Tibial artery (tissue), 4 donors: ENCODE data around the gene KRT3.

Experiments
- DNase-seq, 2 donors: peaks; one replicate each; pipeline ENCODE4 v3.0.0-alpha.2; 2019
- H3K27ac ChIP-seq, 2 donors: fragments of 200-600 bp; sonication (generic) in 1 of 2; 1 replicate in 1 of 2; 2 replicates in 1 of 2; pipeline ENCODE4 v1.5.1; 2018 to 2019; ENCODE audit warnings: mild to moderate bottlenecking in 1 of 2
- H3K27me3 ChIP-seq, 2 donors: fragments of 200-600 bp; sonication (generic) in 1 of 2; one replicate each; pipeline versions ENCODE4 v1.5.1 to v1.6.0; 2016 to 2019
- H3K36me3 ChIP-seq, 3 donors: fragments of 200-600 bp; sonication (generic) in 2 of 3; one replicate each; pipeline ENCODE4 v1.5.1; 2016 to 2019; ENCODE audit warnings: mild to moderate bottlenecking in 2 of 3
- H3K4me1 ChIP-seq, 4 donors: fragments of 200-600 bp; sonication (generic) in 2 of 4; 1 replicate in 3 of 4; 2 replicates in 1 of 4; pipeline ENCODE4 v1.5.1; 2016 to 2019
- H3K4me3 ChIP-seq, 2 donors: fragments of 200-600 bp; sonication (generic) in 1 of 2; 1 replicate in 1 of 2; 2 replicates in 1 of 2; pipeline ENCODE4 v1.5.1; 2018 to 2019; ENCODE audit warnings: mild to moderate bottlenecking in 2 of 2
- H3K9me3 ChIP-seq, 3 donors: fragments of 200-600 bp; sonication (generic) in 1 of 3; one replicate each; pipeline ENCODE4 v1.5.1; 2016 to 2019
- CTCF ChIP-seq, 2 experiments: fragments of 200-600 bp in 1 of 2; fragments of 450-650 bp in 1 of 2; IDR thresholded peaks; one replicate each; pipeline ENCODE4 v1.5.1; 2017 to 2019; ENCODE audit warnings: antibody characterized with exemption in 2 of 2, mild to moderate bottlenecking in 1 of 2, moderate library complexity in 1 of 2
- intact Hi-C: fragments of 100-400 bp; cut with DNase I; formaldehyde crosslinking; loops from one replicate; pipeline ENCODE4 v1.15.0; 2023; ENCODE audit warnings: low total_unique reads

The KRT3 gene

DNA sequence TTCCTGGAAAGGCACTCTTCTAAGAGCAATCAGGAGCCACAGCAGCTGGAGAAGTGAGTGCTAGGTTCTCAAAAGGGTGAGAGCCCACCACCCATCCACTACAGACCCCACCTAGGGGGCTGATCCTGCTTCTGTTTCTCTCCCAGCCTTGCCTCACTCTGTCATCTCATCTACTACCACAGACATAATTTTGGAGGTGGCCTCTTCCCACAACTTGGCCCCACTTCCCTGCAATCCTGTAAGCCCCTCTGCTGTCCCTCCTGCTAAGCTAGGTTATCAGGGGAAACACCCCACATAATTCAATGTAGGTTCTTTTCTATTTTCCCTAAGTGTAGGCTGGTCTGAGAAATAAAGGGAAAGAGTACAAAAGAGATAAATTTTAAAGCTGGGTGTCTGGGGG lies 35.3 kb downstream of the KRT3 start:
- DNase-seq = no peak
- no peak for TF ChIP-seq CTCF (IDR thresholded peaks at IDR 0.05)
- no peaks in the 10 kb centered on the region for H3K36me3 ChIP-seq
- H3K27ac ChIP-seq = no peak overlapping the region
- H3K9me3 ChIP-seq = peaks cover 2 to 25% (median 15%) of the 10 kb centered on the region in 3 donors
- H3K4me1 ChIP-seq = no peaks in the 10 kb centered on the region
- peaks cover 0 to 13% of the 10 kb centered on the region in 2 donors for H3K27me3 ChIP-seq
- H3K4me3 ChIP-seq = no peak overlapping the region
- intact Hi-C loops = no loop called here

GRCh38 chr12:52759695-52760094 lies 36.2 kb downstream of the KRT3 start:
- Histone ChIP-seq H3K27ac (no peak overlapping the region), H3K27me3 (peaks cover 0 to 19% of the 10 kb centered on the region in 2 donors)
- no peak for TF ChIP-seq CTCF (IDR thresholded peaks at IDR 0.05)

GRCh38 chr12:52759218-52759617 lies 36.7 kb downstream of the KRT3 start:
- peaks cover 0 to 22% of the 10 kb centered on the region in 2 donors for H3K27me3 ChIP-seq
- H3K4me3 ChIP-seq = no peak overlapping the region
- no peak for TF ChIP-seq CTCF (IDR thresholded peaks at IDR 0.05)
- no peaks in the 10 kb centered on the region for H3K4me1 ChIP-seq
- DNase-seq = no peak
- H3K36me3 ChIP-seq = no peaks in the 10 kb centered on the region
- H3K27ac ChIP-seq = no peak overlapping the region
- intact Hi-C loops = no loop called here
- peaks cover 2 to 25% (median 15%) of the 10 kb centered on the region in 3 donors for H3K9me3 ChIP-seq

More at GRCh38 chr12:52759695-52760094, 36.2 kb downstream of the KRT3 start:
- no peaks in the 10 kb centered on the region for H3K36me3 ChIP-seq
- H3K9me3 ChIP-seq = peaks cover 2 to 25% (median 15%) of the 10 kb centered on the region in 3 donors
- no peak overlapping the region for H3K4me3 ChIP-seq
- DNase-seq = no peak
- intact Hi-C loops = no loop called here
- no peaks in the 10 kb centered on the region for H3K4me1 ChIP-seq

GRCh38 chr12:52757449-52758176 lies 38.3 kb downstream of the KRT3 start:
- TF ChIP-seq CTCF (IDR thresholded peaks at IDR 0.05) = no peak
- H3K36me3 ChIP-seq = no peaks in the 10 kb centered on the region
- H3K27ac ChIP-seq = no peak overlapping the region
- H3K4me3 ChIP-seq = no peak overlapping the region
- no peak for DNase-seq
- intact Hi-C loops = no loop called here
- H3K27me3 ChIP-seq = peaks cover 0 to 31% of the 10 kb centered on the region in 2 donors
- H3K9me3 ChIP-seq = peaks cover 2 to 25% (median 15%) of the 10 kb centered on the region in 3 donors
- no peaks in the 10 kb centered on the region for H3K4me1 ChIP-seq

- no peaks in the 10 kb centered on the region for H3K36me3 ChIP-seq
- H3K9me3 ChIP-seq = peaks cover 2 to 17% (median 15%) of the 10 kb centered on the region in 3 donors
- no peak for DNase-seq
- intact Hi-C loops = no loop called here
- H3K27me3 ChIP-seq = peaks cover 0 to 26% of the 10 kb centered on the region in 2 donors
- TF ChIP-seq CTCF (IDR thresholded peaks at IDR 0.05) = no peak
- no peak overlapping the region for H3K27ac ChIP-seq
- no peak overlapping the region for H3K4me3 ChIP-seq
- H3K4me1 ChIP-seq = no peaks in the 10 kb centered on the region
Measured at GRCh38 chr12:52756281-52756960, 39.5 kb downstream of the KRT3 start.
